ENCODE results near the gene FKRP.
A peak's percentile ranks its signal among the peaks of the same experiment; 100 is the strongest.
"Not testable (repeated sequence)": the region's sequence is repeated elsewhere in the genome, so short reads cannot be mapped to it uniquely, and the experiment has no call there.

FKRP gene

DNA sequence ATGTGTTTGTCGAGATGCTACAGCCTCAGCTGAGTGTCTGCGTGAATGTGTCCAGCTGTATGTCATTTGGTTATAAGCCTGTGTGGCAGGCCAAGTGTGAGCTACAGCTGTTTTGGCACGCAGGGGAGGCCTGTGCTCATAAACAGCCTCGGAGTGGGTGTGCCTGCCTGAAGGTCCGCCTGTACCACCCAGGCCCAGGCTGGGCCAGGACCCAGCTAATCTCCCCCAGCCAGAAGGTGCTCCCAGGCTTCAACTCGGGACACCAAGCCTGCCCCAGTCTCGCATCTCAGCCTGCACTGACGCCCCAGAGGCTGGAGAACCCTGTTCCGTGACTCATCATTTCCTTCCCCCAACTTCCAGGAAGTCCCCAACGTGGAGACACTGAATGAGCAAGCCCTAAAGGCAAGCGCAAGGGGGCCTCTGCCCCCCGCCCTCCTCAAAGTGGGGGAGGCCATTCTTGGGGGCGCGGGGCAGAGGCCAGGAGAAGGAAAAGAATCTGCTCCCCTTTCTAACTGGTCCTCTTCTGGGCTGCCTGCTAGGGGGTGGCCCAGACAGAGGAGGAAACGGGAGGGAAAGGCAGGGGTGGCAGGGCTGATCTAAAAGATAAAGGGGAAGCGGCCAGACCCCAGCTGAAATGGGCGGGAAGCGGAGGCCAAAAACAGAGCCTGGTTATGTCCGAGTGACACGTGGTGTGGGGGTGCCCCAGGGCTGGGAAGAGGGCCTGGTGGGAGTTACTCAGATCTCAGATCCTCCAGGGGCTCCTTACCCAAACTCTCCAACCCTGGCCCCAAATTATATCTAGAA lies 40.6 kb downstream of the FKRP start:
- DNase-seq, result peak; percentile 88

DNA sequence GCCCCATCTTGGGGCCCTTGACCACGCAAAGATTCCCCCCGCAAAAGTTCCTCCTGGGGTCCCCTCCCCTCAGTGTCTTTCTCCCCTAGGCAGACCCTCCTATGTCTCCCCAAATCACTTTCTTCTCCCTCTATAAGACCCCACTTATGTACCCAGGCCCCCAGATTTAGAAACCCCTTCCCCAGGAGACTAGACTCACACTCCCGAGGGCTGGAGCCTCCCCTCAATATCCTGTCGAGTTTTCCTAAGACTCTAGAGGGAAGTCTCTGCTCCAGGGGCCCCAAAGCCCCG lies 41.1 kb downstream of the FKRP start:
- no peak for DNase-seq

DNA sequence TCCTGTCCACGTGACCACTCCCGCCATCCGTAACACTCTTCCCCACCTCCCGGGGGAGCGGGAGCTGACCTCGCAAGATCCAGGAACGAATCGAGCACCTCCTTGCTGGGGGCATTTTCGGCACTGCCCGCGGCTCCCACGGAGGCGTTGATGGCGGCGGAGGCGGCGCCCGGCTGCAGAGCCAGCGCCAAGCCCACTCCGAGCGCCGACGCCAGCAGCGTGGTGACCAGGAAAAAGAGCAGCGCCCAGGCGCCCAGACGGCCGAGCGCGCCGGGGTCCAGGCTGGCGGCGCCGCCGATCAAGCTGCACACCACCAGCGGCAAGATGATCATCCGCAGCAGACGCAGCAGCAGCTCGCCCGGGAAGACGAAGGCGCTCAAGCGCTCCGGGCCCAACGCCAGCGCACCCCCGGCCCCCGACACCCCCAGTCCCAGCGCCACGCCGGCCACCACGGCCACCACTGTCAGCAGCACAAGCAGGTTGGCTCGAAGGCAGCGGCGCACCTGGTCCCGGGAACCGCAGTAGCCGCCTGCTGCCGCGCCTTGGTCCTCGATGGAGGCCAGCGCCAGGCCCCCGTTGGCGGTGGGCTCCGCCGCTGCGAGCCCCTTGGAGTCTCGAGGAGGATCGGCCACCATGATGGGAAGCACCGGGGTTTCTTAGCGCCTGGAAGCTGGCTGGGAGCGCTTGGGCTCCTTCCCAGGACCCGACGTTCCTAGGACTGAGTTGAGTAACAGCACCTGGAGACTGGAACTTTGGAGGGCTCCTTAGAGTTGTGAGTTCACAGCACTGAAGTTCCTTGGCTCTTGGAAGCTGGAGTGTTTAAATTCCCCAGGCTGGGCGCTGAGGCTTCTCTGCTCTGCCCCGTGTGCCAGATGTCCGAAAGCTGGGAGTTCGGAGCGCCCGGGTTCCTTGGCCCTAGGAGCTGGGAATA lies 41.7 kb downstream of the FKRP start:
- DNase-seq, result peak; percentile 78

DNA sequence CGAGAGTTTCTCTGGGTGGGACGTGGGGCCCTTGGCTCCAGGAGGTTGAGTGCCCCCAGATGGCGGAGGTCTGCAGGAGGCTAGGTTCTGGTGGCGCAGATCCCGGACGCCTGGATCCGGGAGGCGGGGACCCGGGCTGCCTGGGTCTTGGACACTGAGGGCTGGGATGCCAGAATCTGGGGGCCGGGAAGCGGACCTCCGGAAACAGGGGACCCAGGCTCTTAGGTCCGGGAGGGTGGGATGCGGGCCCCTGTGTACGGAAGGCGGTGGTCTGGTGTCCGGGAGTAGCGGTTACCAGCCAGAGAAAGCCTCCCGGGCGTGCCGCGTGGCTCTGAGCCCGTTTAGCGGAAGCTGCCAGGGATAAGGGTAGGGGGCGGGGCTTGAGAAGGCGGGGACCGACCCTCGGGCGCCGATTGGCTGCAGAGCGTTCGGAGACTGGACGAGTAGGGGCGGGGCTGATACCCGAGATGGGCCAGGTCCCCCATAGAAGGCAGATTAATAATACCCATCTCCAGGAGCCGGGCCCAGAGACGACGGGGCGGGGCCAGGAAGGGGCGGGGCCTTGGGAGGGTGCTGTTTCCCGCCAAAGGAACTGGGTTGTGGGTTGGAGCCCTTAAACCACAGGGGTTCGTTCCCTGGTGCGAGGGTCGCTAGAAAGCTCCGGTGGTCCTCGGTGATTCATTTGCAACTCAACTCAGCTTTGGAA lies 42.6 kb downstream of the FKRP start, which contains the start of gene SLC1A5:
SLC1A5 (minus strand) TSS at position 333 of the 706 bp plus-strand sequence. CDS start 629 bp downstream, outside the sequence.
- DNase-seq, result peak; percentile 99

DNA sequence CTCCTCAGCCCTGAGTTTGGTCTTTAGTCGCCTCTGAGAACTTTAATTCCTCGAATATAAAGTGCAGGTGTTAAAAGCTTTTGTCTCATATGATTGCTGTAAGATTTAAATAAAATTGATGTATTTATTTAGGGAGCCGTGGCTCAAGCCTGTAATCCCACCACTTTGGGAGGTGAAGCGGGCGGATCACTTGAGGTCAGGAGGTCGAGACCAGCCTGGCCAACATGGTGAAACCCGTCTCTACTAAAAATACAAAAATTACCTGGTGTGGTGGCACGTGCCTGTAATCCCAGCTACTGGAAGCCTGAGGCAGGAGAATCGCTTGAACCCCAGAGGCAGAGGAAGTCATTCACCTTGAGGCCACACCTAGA lies 43.1 kb downstream of the FKRP start:
- no peak for DNase-seq

DNA sequence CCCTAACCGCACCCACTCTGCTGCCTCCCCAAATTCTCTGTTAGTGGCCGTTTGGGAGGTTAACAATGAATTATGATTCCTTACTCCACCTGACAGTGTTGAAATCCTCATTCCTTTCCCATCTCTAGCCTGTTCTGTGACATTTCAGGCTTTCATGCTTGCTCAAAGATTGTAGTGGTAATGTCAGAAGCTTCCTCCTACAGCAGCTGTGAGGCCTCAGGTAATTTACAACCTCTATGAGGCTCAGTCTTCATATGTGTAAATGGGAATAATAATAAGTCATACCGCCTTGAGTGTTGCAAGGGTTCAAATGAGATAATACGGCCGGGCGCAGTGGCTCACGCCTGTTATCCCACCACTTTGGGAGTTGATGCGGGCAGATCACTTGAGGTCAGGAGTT lies 43.5 kb downstream of the FKRP start:
- DNase-seq, result no peak

DNA sequence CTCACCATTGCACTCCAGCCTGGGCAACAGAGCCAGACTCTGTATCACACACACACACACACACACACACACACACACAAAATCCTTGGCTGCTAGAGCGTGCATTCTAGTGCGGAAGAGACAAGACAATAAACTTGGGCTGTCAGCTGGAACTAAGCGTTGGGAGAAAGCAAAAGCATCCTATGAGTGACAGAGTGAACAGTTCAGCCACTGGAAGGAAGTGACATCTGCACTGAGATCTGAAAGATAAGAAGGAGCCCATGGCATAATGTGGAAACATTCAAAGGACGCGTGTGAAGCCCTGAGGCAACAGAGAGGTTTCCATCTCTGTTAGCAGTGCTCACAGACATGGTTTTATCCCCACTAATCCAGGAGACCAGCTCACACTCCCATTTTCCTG lies 46.1 kb downstream of the FKRP start:
- no peak for DNase-seq

DNA sequence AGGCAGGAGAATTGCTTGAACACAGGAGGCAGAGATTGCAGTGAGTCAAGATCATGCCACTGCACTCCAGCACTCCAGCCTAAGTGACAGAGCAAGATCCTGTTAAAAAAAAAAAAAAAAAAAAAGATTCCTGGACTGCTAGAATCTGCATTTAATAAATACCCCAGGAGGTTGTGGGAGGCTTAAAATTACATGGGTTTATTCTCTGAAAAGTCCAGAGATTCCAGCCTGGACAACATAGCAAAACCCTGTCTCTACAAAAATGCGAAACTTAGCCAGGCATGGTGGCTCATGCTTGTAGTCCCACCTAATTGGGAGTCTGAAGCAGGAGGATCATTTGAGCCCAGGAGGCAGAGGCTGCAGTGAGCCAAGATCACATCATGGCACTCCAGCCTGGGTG lies 52.0 kb downstream of the FKRP start:
- no peak for DNase-seq

DNA sequence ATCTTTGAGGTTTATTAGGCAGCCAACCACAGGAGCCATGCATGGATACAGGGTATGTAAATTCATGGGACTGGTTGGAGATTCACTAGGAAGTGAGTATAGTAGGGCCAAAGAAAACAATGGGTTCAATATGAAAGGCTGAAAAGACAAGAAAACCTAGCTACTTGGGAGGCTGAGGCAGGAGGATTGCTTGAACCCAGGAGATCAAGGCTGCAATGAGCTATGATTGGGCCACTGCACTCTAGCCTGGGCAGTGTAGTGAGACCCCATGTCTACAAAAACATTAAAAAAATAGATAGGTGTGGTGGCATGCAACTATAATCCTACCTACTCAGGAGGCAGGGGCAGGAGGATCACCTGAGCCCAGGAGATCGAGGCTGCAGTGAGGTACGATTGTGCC lies 52.9 kb downstream of the FKRP start:
- DNase-seq, result no peak

DNA sequence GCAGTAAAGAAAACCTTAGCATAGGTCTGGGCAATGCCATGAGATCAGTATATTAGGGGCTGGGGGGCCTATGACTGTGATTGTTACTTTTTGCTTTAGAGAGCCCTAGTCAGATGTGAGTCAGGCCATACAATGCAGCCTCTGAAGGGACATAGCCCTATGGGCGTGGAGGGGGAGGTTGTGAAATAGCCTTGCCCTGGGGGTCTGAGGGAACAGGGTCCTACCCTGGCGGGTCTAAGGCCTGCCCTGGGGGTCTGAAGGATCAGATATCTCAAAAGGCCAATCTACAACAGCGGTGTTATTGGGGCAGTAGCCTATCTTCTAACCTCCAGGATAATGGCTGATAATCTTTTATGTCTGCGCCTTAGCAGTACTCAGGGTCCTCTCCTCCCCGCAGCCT lies 56.3 kb downstream of the FKRP start:
- DNase-seq, result no peak

DNA sequence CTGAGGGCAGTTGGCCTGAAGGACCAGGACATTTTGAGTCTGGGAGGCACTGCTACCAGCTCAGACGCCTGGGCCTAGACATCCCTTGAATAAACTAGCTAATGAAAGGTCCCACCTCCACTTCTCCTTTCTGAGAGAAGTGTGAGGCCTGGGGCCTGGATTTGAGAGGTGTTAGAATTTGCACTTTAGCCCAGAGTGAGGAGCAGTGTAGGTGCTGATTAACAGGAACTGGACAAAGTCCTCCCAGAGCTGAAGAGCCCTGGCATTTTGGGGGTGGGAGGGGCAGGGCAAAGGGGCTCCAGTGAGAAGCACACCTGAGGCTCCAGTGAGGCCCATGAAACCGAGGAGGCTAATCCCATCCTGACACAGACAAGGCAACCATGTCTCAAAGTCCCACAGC lies 57.7 kb downstream of the FKRP start:
- no peak for DNase-seq

DNA sequence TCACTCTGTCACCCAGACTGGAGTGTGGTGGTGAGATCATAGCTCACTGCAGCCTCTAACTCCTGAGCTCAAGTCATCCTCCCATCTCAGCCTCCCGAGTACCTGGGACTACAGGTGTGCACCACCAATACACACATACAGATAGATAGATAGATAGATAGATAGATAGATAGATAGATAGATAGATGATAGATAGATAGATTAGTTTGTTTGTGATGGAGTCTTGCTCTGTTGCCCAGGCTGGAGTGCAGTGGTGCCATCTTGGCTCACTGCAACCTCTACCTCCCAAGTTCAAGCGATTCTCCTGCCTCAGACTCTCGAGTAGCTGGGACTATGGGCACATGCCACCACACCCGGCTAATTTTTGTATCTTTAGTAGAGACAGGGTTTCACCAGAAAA lies 58.6 kb downstream of the FKRP start:
- not testable (repeated sequence) for DNase-seq

DNA sequence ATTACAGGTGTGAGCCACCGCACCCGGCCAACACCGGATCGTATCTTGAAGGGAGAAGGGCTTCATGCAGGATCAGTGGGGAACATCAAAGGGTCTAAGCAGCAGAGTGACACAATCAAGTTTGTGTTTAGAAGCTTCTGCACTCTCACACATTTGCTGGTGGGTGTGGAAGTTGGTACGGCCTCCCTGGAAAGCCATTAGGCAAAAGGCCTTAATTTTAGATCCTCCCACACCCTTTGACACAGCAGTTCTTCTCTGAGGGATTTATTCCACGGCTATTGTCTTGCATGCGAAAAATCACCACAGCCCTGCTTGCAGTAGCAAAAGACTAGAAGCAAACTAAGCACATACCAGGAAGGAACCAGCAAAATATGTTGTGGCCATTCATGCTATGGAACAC lies 60.8 kb downstream of the FKRP start:
- no peak for DNase-seq
